ENCODE data around the gene TAPBP. TPM values are rescaled to one million over a fixed set of nuclear protein-coding genes. Genes with fewer than 3 reads are reported as not detected.
A peak's percentile ranks its signal among the peaks of the same experiment; 100 is the strongest.
"Not testable (repeated sequence)": the region's sequence is repeated elsewhere in the genome, so short reads cannot be mapped to it uniquely, and the experiment has no call there.

Gene TAPBP
- 37.5 and 89.0 TPM in 2 replicates for total RNA-seq (2014; rRNA removed; shearing (Covaris generic); ENCODE audit: low replicate concordance)

DNA sequence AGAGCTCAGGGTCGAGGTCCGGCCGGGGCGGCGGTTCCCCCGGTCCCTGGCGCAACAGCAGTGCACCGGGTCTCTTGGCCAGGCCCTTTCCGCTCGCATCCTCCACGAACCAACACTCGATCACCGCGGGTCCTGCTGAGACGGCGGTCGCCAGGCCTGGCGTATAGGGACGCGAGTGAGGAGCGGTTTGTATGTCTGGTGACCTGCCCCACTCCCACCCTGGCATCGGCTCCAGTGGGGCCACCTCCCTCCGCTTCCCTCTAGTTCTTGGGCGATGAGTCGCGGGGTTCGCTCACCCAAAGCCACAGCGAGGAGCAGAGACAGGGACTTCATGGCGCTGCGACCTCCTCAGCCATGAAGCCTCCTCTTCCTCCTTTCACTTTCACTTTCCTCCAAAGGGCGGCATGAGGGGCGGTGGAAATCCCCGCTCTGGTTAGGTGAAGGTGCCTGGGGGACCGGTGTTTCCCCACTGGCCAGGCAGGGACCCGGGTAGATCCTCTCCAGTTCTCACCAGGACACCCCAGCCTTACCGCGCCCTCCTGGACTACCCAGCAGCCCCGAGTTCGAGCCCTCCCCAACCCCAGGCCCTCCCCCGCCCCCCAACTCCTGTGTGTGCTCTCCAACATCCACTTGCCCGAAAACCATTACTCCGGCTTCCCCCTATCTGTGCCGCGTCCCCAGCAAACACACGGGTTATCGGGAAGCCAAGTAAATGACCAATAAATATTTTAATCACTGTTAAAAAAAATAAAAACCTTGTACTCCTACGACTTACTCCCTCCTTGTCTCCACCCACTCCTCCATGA lies at the start of gene TAPBP:
TAPBP (minus strand) TSS at position 370 of the 806 bp plus-strand sequence; CDS start at position 333, 37 bp downstream.
- Histone ChIP-seq H3K27me3 (no peaks in the 10 kb centered on the region), H3K4me3 (peak within 1 kb of the TSS; percentile 92), H3K9me3 (no peaks in the 10 kb centered on the region), H3K36me3 (peaks cover 38% of the 10 kb centered on the region)
- peak; percentile 87 for DNase-seq

DNA sequence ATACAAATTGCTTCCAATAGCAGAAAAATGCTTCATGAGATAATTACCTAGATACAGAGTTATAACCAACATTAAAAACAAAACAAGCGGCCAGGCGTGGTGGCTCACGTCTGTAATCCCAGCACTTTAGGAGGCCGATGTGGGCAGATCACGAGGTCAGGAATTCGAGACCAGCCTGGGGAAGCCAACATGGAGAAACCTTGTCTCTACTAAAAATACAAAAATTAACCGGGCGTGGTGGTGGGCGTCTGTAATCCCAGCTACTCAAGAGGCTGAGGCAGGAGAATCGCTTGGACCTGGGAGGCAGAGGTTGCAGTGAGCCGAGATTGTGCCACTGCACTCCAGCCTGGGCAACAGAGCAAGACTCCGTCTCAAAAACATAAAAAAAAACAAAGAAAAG lies 49.6 kb upstream of the TAPBP start:
- not testable (repeated sequence) for H3K4me3 ChIP-seq, H3K9me3 ChIP-seq, H3K36me3 ChIP-seq, H3K27me3 ChIP-seq, DNase-seq

DNA sequence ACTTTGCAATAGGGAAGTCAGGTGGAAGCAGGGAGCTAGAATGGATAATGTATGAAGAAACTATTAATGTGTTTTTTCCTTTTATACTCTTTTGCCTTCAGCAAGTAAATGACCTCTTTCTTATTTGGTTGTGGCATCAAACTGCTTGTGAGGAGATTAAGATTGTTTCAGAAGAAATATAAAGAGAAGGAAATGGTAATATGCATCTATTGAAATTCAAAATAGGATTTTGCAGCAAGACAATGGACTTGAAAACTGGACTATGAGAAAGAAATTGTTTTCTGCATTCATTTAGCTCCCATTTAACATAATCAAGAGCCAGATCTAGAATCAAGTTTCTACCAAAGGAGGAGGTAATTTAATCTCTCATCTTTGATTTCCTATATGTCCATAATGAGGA lies 45.5 kb upstream of the TAPBP start:
- no peaks in the 10 kb centered on the region for H3K9me3 ChIP-seq
- H3K36me3 ChIP-seq: no peaks in the 10 kb centered on the region
- no peak overlapping the region for H3K4me3 ChIP-seq
- no peak for DNase-seq
- H3K27me3 ChIP-seq: no peaks in the 10 kb centered on the region; the same call in 1 of the 2 replicates

DNA sequence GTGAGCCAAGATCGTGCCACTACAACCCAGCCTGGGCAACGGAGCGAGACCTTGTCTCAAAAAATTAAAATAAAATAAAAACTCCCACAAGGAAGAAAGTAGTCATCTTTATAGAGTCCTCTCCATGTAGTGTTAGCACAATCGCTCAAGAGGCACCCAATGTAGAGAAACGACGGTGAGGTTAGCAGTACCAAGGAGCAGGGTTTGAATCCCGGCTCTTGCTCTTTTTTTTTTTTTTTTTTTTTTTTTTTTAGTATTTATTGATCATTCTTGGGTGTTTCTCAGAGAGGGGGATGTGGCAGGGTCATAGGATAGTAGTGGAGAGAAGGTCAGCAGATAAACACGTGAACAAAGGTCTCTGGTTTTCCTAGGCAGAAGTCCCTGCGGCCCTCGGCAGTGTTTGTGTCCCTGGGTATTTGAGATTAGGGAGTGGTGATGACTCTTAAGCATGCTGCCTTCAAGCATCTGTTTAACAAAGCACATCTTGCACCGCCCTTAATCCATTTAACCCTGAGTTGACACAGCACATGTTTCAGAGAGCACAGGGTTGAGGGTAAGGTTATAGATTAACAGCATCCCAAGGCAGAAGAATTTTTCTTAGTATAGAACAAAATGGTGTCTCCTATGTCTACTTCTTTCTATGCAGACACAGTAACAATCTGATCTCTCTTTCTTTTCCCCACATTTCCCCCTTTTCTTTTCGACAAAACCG lies 43.4 kb upstream of the TAPBP start:
- not testable (repeated sequence) for H3K4me3 ChIP-seq, H3K36me3 ChIP-seq, DNase-seq, H3K9me3 ChIP-seq, H3K27me3 ChIP-seq

GRCh38 chr6:33356295-33356694 lies 42.4 kb upstream of the TAPBP start:
- H3K9me3 ChIP-seq: no peaks in the 10 kb centered on the region
- no peaks in the 10 kb centered on the region; the same call in 1 of the 2 replicates for H3K27me3 ChIP-seq
- H3K4me3 ChIP-seq: no peak overlapping the region
- DNase-seq: no peak
- no peaks in the 10 kb centered on the region for H3K36me3 ChIP-seq

- not testable (repeated sequence) for H3K4me3 ChIP-seq, H3K27me3 ChIP-seq, H3K36me3 ChIP-seq, H3K9me3 ChIP-seq, DNase-seq
These were observed 42.0 kb upstream of the TAPBP start for GRCh38 chr6:33355860-33356259.

- Histone ChIP-seq H3K9me3 (no peaks in the 10 kb centered on the region), H3K4me3 (no peak overlapping the region), H3K27me3 (no peaks in the 10 kb centered on the region), H3K36me3 (no peaks in the 10 kb centered on the region)
- DNase-seq: no peak
These were observed 33.9 kb upstream of the TAPBP start for GRCh38 chr6:33347816-33348215.

DNA sequence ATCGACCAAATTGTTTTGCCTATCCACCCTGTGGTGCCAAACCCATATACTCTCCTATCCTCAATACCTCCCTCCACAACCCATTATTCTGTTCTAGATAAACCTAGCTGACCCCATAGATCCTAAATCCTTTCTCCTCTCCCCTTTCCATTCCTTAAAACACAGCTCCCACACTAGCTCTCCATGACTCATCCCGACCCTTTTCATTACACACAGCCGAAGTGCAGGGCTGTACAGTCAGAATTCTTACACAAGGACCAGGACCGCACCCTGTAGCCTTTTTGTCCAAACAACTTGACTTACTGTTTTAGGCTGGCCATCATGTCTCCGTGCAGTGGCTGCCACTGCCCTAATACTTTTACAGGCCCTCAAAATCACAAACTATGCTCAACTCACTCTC lies 33.1 kb upstream of the TAPBP start:
- not testable (repeated sequence) for H3K9me3 ChIP-seq, H3K27me3 ChIP-seq, H3K4me3 ChIP-seq, H3K36me3 ChIP-seq
- DNase-seq: peak; percentile 3

- no peaks in the 10 kb centered on the region for H3K36me3 ChIP-seq
- peak; percentile 44 for DNase-seq
- H3K4me3 ChIP-seq: no peak overlapping the region
- no peaks in the 10 kb centered on the region for H3K9me3 ChIP-seq
- no peaks in the 10 kb centered on the region for H3K27me3 ChIP-seq
These were observed 31.1 kb upstream of the TAPBP start for GRCh38 chr6:33344701-33345697.

DNA sequence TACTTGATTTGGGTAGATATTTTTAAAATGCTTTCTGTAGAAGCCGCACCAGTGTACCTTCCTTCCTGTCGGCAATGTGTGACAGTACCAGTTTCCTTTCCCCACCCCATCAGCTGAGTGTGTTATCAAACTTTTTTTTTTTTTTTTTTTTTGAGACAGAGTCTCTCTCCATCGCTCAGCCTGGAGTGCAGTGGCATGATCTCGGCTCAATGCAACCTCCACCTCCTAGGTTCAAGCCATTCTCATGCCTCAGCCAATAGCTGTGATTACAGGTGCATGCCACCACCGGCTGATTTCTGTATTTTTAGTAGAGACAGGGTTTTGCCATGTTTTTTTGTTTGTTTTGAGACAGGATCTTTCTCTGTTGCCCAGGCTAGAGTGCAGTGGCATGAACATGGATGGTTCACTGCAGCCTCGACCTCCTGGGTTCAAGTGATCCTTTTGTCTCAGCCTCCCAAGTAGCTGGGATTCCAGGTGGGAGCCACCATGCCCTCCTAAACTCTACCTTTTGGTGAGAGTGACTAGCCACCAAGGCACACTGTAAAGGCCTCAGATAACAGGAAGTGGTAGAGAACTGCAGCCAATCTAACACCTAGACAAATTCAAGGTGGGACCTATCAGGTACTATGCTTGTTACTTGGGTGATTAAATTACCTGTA lies 30.2 kb upstream of the TAPBP start:
- Histone ChIP-seq H3K4me3 (no peak overlapping the region), H3K36me3 (no peaks in the 10 kb centered on the region), H3K27me3 (no peaks in the 10 kb centered on the region), H3K9me3 (no peaks in the 10 kb centered on the region)
- no peak for DNase-seq

DNA sequence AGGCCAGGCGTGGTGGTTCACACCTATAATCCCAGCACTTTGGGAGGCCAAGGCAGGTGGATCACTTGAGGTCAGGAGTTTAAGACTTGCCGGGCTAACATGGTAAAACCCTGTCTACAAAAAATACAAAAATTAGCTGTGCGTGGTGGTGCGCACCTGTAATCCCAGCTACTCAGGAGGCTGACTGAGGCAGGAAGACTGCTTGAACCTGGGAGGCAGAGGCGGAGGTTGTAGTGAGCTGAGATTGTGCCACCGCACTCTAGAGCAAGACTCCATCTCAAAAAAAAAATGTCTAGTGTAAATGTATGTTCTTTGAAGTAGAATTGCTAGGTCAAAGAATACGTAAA lies 29.7 kb upstream of the TAPBP start:
- H3K36me3 ChIP-seq, H3K27me3 ChIP-seq, H3K4me3 ChIP-seq, DNase-seq, H3K9me3 ChIP-seq: not testable (repeated sequence)

DNA sequence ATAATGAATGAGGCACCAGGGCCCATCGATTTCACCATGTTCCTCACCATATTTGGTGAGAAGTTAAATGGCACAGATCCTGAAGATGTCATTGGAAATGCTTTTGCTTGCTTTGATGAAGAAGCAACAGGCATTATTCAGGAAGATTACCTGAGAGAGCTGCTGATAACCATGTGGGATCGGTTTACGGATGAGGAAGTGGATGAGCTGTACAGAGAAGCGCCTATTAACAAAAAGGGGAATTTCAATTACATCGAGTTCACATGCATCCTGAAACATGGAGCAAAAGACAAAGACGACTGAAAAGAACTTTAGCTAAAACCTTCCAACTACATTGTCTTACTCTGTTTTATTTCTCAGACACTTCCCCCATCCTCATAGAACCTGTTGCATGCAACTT lies 25.3 kb upstream of the TAPBP start:
- no peaks in the 10 kb centered on the region for H3K27me3 ChIP-seq
- no peak for DNase-seq
- no peaks in the 10 kb centered on the region for H3K9me3 ChIP-seq
- no peaks in the 10 kb centered on the region for H3K36me3 ChIP-seq
- H3K4me3 ChIP-seq: no peak overlapping the region

DNA sequence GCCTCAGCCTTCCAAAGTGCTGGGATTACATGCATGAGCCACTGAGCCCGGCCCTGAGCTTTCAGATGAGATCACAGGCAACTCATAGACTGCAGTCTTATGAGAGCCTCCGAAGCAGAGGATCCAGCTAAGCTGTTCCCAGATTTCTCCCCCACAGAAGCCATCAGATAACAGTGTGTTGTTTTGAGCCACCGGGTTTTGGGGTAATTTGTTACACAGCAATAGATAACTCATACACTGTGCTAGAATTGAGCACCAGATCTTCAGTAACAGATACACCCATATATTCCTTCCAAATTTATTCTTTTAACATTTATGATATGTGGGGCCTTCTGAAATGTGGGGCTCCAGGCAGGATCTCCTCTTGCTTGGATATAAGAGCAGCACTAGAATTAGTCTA lies 22.6 kb upstream of the TAPBP start:
- Histone ChIP-seq H3K27me3 (no peaks in the 10 kb centered on the region), H3K4me3 (no peak overlapping the region), H3K9me3 (no peaks in the 10 kb centered on the region), H3K36me3 (no peaks in the 10 kb centered on the region)
- DNase-seq: no peak

GRCh38 chr6:33335916-33336315 lies 22.0 kb upstream of the TAPBP start:
- no peaks in the 10 kb centered on the region for H3K9me3 ChIP-seq
- no peak for DNase-seq
- no peak overlapping the region for H3K4me3 ChIP-seq
- H3K36me3 ChIP-seq: no peaks in the 10 kb centered on the region
- no peaks in the 10 kb centered on the region for H3K27me3 ChIP-seq

DNA sequence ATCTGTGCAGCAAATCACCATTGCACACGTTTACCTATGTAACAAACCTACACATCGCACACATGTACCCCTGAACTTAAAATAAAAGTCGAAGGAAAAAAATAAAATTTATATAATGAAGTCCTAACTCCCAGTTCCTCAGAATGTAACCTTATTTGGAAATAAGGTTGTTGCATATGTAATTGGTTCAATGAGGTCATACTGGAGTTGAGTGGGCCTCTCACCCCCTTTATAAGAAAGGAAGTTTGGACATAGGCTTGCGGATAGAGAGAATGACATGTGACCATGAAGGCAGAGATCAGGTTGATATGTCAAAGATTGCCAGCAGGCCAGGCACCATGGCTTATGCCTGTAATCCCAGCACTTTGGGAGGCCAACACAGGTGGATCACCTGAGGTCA lies 19.8 kb upstream of the TAPBP start:
- no peaks in the 10 kb centered on the region for H3K36me3 ChIP-seq
- DNase-seq: no peak
- no peaks in the 10 kb centered on the region for H3K9me3 ChIP-seq
- no peak overlapping the region for H3K4me3 ChIP-seq
- H3K27me3 ChIP-seq: no peaks in the 10 kb centered on the region

- H3K4me3 ChIP-seq: no peak overlapping the region
- H3K27me3 ChIP-seq: no peaks in the 10 kb centered on the region
These were observed 16.9 kb upstream of the TAPBP start for GRCh38 chr6:33330736-33331135.

More at GRCh38 chr6:33330736-33331135, 16.9 kb upstream of the TAPBP start:
- DNase-seq: no peak
- no peaks in the 10 kb centered on the region for H3K36me3 ChIP-seq
- H3K9me3 ChIP-seq: no peaks in the 10 kb centered on the region
